ENCODE data around the gene UBR3.
"Not testable (repeated sequence)": the region's sequence is repeated elsewhere in the genome, so short reads cannot be mapped to it uniquely, and the experiment has no call there.

The UBR3 gene

DNA sequence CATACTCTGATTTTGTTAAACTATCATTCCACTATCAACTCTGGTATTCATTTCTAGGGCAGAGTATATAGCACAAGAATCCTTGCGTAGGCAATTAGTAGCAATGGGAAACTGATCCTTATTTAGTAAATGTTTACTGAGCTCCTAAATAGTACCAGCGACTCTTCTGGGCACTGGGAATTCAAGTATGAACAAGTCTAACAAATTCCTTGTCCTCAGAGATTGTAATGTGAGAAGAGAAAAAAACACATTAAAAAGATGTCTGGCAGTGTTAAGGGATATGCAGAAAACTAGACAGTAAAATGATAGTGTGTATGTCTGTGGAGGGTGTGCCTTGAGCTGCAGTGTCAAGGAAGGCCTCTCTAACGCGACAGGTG lies 3.3 kb upstream of the UBR3 start:
- DNase-seq (ENCODE audit: low read depth, low spot score) = no peak

DNA sequence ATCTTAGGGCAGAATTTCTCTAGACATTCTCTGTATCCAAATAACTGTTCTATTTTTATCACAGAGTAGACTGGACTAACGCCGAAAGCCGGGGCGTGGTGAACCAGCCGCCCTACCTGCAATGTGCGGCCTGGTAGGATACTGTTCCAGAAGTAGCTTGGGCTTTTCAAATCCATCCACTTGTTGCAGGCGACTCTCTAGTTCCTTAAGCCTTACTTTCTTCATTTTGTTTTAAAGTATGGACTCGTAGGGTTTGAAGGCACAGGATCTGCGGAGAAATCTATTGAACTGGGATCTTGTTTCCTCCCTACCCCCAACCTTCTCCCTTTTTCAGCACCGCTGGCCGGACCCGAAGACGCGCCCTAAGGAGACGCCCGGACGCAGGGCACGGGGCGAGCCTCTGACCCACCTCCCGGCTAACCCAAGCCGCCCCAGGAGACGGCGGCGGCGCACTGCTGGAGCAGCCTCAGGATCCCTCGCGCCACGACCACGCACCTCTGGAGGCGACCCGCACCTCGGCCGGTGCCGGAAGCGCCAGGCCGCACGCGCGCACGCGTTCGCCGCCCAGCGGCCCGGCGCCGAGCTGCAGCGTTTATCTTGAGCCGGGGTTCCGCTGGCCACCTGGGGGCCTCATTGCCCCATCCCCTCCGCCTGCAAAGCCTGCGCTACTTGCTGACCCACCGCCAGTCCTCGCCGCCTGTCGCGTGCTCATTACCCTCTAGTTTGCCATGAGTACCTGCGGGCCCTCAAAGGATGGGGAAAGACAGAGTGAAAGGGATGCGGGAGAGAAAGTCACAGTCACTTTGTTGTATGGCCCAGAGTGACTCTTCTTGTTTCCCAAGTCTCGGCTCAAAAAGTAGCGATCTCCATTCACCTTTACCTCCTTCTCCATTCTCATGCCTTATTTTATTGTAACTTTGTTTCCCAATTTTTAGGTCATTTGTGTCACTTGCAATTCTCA lies 2.6 kb upstream of the UBR3 start, which contains the start of gene METTL5:
METTL5 (minus strand) TSS at position 533 of the 961 bp plus-strand sequence; CDS start at position 225, 308 bp downstream.
- DNase-seq (ENCODE audit: low read depth, low spot score) = peak; percentile 94

DNA sequence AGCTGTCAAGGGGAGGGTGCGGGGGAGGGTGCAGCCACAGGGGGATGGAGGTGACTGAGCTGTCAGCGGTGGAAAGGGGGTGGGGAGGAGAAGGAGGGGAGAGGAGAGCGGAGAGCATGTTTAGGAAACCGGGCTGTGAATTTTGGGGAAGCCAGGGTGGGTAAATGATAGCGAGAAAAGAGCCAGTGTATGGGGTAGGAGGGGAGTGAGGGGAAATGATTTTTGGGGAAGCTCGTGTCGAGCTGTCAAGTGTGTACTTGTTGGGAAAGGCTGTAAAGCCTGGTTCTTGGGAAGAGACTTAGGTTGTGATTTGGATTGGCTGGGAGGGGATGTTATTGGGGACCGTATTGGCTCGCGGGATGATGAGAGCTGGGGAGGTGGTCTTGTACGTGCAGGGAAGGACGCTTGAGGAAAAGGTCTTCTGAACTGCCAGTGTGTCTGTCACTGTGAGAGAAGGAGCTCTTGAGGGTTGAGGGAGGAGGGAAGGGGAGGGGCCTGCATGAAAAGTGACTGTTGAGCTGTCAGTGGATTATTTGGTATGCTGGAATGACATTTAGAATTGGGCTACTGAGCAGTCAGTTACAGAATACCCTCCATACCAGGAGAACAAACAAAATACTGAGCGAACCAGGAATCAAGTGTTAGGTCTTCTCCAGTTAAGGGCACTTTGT lies 1.0 kb downstream of the UBR3 start:
- peak; percentile 67 for DNase-seq (ENCODE audit: low read depth, low spot score)

DNA sequence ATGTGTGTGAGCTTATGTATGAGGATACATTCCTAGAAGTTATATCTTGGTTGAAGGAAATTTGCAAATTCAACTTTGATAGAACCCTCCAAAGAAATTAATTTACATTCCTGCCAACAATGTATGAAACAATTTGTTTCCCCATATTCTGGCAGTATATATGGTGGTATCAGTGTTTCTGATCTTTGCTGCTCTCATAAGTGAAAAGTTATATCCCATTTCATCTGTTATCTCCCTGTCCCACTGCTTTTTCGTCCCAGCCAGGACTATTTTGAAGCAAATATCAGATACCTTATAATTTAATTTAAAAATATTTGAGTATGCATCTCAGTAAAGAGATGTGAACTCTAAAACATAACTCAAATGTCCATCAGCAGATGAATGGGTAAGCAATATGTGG lies 7.1 kb downstream of the UBR3 start:
- no peak for DNase-seq (ENCODE audit: low read depth, low spot score)

DNA sequence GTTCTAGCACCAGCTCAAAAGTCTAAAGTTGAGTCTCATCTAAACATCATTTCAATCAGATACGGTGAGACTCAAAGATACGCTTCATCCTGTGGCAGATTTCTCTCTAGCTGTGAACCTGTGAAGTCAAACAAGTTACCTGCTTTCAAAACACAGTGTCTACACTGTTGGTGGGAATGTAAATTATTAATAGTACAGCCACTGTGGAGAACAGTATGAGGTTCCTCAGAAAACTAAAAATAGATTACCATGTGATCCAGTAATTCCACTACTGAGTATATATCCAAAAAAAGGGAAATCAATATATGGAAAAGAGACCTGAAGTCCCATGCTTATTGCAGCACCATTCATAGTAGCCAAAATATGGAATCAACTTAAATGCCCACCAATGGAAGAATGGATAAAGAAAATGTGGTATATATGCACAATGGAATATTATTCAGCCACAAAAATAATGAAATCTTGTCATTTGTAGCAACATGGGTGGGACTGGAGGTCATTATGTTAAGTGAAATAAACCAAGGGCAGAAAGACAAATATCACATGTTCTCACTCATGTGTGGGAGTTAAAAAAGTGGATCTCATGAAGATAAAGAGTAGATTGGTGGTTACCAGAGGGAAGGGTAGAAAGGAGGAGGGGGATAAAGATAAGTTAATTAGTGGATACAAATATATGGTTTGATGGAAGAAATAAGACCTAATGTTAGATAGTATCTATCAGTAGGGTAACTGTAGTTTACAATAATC lies 11.7 kb downstream of the UBR3 start:
- DNase-seq (ENCODE audit: low read depth, low spot score) = no peak

DNA sequence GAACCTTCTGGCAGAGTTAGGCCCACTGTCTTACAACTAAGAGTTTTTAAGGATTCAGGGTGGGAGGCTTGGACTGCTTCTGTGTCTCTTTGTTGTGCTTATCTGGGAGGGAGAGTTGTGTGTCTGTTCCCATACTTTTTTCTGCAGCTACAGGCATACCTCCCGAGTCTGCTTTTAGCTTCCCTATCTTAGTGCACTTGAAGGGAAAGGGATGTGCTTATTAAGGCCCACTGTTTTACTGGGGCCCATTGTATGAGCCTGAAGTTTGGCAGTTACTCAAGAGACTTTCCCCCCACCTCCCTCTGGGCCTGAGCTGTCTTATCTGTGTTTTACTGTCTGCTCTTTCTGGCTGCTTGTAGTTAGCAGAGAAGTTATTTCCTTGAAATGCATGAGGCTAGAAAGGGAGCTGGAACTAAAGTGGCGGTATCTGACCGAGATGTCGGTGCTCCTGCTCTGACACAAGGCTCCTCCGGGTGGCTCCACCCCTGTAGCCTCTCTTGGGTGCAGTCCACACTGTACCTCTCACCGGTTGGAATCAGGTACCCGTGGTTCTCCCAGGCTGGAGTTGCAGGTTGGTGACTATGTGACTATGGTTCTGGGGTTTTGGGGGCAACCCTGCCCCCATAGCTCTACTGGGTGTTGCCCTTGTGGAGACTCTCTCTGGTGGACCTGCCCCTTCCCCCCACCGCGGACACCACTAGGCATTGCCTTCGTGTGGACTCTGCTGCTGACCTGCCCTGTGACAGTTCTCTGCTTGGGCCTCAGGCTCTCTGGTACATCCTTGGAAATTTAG lies 12.9 kb downstream of the UBR3 start:
- peak; percentile 50 for DNase-seq (ENCODE audit: low read depth, low spot score)

DNA sequence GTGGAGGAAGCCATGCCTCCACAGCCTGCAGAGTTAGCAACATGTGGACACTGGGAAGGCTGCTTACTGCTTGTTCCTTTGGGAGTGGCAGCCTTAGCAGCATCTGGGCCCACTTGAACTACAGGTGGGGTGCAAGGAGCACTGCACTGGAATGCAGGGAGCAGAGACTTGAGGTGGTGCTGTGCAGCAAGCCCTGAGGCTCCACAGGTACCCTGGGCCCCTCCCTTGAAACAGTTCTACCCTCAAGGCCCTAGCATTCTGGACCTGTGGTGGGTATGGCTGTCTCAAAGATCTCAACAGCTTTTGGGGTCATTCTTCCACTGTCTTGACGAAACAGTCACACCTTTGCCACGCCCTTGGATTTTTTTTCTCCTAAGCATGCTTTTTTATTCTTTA lies 13.5 kb downstream of the UBR3 start:
- no peak for DNase-seq (ENCODE audit: low read depth, low spot score)

DNA sequence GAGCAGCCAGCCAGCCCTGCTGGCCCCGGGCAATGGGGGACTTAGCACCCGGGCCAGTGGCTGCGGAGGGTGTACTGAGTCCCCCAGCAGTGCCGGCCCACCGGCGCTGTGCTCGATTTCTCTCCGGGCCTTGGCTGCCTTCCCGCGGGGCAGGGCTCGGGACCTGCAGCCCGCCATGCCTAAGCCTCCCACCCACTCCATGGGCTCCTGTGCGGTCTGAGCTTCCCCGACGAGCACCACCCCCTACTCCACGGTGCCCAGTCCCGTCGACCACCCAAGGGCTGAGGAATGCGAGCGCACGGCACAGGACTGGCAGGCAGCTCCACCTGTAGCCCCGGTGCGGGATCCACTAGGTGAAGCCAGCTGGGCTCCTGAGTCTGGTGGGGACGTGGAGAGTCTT lies 14.4 kb downstream of the UBR3 start:
- DNase-seq (ENCODE audit: low read depth, low spot score) = not testable (repeated sequence)

DNA sequence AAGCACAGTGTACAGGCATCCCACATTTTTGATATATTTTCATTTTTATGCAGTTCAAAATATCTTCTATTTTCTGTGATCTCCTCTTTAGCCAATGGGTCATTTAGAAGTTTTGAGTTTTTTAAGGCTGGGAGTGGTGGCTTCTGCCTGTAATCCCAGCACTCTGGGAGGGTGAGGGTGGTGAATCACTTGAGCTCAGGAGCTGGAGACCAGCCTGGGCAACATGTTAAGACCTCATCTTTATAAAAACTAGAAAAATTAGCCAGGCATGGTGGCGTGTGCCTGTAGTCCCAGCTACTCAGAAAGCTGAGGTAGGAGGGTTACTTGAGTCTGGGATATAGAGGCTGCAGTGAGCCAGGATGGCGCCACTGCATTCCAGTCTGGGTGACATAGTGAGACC lies 17.8 kb downstream of the UBR3 start:
- DNase-seq (ENCODE audit: low read depth, low spot score) = no peak

DNA sequence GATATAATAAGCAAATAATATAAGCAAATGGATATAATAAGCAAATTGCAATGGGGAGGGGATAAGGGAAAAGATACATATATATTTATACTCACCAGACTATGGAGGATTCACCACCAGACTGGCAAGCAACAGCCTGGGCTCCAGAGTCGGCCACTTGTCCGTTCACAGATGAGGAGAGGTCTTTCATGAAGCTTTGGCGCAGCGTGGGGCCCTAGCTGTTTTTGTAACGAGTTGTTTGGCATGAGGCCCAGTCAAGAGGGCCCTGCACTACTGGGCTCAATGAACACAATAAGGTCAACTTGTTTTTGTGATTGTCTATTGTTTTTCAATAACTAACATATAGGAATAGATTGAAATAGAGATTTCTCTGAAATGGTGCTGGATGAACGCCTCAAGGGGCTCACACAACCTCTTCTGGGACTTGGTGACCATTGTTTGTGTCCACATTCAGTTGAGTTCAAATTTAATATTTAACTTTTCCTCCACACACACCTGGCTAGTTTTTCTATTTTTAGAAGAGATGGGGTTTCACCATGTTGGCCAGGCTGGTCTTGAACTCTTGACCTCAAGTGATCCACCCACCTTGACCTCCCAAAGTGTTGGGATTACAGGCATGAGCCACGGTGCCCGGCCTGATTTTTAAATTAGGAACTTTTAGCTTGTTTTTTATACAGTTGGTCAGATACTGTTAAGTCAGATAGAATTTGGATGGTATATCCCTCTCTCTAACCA lies 21.9 kb downstream of the UBR3 start:
- not testable (repeated sequence) for DNase-seq (ENCODE audit: low read depth, low spot score)

DNA sequence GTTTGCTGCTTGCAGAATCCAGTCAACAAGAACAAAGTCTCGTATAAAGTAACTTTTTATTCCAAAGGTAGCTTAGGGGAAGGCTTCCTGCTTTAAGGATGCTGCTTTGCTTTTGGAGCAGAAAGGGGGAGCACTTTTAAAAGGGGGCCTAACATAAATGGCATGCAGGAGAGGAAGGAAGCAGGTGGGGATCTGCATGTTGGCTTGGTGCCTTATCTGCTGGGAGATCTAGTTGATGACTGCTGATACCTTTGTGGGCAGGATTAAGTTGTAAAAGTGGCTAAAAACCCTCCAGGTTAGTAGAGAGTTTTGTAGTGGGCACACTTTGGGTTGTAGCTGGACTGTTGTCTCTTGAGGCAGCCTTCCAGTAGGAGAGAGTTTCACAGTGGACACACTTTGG lies 22.5 kb downstream of the UBR3 start:
- DNase-seq (ENCODE audit: low read depth, low spot score) = no peak

DNA sequence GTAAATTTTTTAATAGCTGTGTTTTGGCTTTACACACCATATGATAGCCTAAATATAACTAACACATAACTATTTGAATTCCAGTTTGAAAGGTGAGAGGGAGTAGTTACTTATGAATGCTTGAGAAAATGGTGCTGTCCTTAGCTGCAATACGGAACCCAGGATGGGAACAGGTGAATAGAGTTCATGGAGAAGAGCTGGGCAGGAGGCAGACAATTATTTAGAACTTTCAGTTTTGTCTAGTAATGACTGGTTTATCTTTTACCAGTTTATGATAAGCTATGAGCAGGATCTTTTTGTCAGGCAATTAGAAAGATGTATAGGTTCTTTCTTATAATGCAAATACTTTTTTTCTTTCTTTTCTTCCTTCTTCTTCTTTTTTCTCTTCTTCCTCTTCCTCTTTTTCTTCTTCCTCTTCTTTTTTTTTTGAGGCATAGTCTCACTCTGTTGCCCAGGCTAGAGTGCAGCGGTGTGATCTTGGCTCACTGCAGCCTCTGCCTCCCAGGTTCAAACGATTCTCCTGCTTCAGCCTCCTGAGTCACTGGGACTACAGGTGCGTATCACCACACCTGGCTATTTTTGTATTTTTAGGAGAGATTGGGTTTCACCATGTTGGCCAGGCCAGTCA lies 25.9 kb downstream of the UBR3 start:
- DNase-seq (ENCODE audit: low read depth, low spot score) = no peak

DNA sequence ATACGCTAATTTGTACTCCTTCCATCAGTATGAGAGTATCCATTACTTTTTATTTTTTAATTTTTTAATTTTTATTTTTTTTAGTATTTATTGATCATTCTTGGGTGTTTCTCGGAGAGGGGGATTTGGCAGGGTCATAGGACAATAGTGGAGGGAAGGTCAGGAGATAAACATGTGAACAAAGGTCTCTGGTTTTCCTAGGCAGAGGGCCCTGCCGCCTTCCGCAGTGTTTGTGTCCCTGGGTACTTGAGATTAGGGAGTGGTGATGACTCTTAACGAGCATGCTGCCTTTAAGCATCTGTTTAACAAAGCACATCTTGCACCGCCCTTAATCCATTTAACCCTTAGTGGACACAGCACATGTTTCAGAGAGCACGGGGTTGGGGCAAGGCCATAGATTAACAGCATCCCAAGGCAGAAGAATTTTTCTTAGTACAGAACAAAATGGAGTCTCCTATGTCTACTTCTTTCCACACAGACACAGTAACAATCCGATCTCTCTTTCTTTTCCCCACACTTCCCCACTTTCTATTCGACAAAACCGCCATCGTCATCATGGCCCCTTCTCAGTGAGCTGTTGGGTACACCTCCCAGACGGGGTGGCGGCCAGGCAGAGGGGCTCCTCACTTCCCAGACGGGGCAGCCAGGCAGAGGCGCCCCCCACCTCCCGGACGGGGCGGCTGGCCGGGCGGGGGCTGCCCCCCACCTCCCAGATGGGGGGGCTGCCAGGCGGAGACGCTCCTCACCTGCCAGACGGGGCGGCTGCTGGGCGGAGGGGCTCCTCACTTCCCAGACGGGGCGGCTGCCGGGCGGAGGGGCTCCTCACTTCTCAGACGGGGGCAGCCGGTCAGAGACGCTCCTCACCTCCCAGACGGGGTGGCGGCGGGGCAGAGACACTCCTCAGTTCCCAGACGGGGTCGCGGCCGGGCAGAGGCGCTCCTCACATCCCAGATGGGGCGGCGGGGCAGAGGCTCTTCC lies 28.3 kb downstream of the UBR3 start:
- not testable (repeated sequence) for DNase-seq (ENCODE audit: low read depth, low spot score)

DNA sequence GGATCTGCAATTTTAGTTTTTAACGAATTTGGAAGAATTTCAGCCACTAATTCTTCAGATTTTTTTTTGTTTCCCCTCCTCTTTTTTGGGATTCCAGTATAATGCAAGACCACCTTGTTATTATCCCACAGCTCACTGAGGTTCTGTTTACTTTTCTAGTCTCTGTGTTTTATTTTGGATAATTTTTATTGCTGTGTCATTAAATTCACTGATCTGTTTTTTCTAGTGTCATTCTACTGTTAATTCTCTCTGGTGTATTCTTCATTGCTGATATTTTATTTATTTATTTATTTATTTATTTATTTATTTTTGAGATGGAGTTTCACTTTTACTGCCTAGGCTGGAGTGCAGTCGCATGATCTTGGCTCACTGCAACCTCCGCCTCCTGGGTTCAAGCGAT lies 32.2 kb downstream of the UBR3 start:
- DNase-seq (ENCODE audit: low read depth, low spot score) = no peak

DNA sequence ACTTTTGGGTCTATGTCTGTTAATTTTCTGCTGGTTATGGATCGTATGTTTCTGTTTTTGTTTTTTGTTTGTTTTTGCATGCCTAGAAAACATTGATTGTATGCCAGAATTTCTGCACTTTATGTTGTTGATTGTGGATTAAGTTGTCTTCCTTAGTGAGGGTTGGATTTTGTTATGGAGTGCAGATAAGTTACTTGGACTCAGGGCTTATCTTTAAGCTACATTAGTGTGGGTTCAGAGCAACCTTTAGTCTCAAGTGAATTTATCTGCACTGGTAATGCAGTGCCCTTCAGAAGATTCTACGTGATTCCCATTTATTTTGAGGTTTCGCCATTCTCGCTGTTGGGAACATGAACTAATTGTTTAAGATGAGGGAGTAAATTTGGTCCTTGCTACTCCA lies 32.9 kb downstream of the UBR3 start:
- DNase-seq (ENCODE audit: low read depth, low spot score) = no peak

DNA sequence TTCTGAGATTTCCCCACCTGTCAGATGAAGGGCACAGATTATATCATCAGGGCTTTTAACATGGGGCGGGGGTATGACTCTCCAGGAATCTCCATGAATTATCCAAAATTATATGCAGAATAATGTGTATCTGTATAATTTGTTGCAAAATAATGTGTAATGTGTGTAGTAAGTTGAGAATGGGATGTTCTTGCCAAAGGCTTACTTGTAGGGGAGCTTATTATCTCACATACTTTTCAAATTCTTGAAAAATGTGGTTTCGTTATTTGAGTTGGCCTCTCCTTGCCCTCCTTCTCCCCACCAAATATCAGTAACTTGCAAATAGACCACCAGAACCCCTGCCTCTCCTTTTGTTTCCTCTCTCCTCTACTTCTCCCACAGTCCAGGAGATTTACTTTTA lies 35.6 kb downstream of the UBR3 start:
- DNase-seq (ENCODE audit: low read depth, low spot score) = no peak

DNA sequence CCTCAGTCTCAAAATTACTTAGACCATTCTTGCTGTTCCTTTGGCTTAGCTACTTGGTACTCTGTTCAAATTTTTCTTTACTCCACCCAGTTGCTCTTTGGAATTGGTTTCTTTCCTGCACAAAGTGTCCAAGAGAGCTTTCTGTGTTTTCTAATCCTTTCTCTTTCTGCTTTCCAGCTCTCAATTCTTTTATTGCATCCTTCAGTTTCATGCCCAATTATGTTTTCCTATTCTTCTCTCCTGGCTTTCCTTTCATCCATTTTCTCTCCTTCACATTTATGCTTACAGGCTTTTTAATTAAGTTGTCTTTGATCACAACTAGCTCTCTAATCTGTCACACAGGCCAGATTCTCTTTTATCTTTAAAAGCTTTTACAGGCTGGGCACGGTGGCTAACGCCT lies 38.2 kb downstream of the UBR3 start:
- no peak for DNase-seq (ENCODE audit: low read depth, low spot score)

DNA sequence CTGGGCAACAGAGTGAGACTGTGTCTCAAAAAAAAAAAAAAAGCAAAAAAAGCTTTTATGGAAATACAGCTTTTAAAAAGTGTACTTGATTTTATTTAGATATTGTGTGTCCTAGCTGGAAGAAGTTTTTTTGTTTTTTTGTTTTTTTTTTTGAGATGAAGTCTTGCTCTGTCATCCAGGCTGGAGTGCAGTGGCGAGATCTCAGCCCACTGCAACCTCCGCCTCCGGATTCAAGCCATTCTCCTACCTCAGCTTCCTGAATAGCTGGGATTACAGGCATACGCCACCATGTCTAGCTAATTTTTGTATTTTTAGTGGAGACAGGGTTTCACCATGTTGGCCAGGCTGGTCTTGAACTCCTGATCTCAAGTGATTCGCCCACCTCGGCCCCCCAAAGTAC lies 39.0 kb downstream of the UBR3 start:
- not testable (repeated sequence) for DNase-seq (ENCODE audit: low read depth, low spot score)

DNA sequence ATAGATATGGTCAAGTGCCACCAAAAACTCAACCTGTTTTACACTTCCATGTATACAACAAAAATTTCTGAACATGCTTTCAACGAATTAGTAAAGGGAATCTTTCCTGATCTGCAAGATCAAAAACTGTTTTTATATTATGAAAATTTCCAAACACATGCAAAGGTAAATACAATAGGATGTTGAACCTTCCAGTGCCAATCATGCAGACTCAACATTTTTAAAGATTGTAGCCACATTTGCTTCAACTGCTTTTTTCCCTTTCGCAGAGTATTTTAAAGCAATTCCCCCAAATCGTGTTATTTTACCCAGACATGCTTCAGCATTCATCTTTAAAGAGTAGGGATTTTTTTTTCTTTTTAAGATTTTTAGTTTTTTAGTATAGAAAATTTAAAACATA lies 40.3 kb downstream of the UBR3 start:
- no peak for DNase-seq (ENCODE audit: low read depth, low spot score)

All from ELF-1 (cell line).